Dermis blood vessel endothelial cell (primary cell): Measurements from ENCODE around the gene HOXA6. TPM values are rescaled to one million over a fixed set of nuclear protein-coding genes. Genes with fewer than 3 reads are reported as not detected.

Source experiments
- DNase-seq: peaks from one replicate; pipeline ENCODE4 v3.0.0; 2010
- total RNA-seq: library from RNA; depleted of rRNA; stranded (reverse); fragments of >200 nt; gene quantifications from 2 replicates; pipeline ENCODE4 v1.2.3, GENCODE V29; 2014

Gene HOXA6
- total RNA-seq, 1 donor from 2014 or later = 2.9 TPM

DNA sequence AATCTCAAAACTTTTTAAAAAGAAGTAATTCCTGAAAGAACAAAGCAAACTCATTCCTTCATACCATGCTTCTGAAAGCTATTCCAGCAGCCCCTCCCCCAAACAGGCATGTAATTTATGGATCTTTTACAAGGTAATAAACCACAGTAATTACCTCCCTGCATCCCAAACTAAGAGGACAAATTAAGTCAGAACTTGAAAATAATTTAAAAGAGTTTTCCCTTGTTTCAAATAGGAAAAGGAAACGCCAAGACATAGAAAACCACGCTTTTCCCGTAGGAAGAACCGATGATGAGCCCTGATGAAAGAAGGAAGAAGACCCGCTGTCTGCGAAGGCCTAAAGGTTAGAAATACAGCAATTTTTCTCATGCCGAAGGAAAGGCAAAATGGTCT lies 25.9 kb downstream of the HOXA6 start:
- DNase-seq = no peak

- DNase-seq = no peak
Measured at GRCh38 chr7:27119412-27119911, 28.1 kb downstream of the HOXA6 start.

- peak; percentile 24 for DNase-seq
Measured at GRCh38 chr7:27118580-27118979, 29.0 kb downstream of the HOXA6 start.

DNA sequence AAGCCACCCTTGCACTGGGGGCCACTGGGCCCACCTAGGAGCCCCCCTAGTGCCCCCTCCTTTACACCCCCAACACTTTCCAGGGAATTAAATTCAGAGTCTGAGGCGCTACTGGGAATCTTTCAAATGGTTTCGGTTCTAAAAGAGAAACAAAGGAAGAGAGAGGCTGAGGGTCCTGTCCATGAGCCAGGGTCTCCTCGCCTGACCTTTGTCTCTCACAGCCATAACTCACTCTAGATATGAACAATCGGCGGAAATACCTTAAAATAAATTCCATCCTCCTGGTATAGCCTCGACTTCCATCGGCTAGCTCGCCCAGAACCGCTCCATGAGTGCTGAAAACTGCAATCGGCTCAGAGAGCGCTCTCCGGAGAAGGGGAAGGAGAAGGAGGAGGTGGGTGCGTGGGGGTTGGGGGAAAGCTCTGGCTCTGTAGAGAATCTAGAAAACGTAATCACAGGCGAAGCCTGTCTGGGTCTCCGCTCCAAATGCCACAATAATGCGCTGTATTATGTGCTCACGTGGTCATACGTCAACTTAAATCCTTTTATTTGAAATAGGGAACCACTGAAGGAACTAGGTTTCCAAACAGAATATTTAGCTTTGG lies 29.6 kb downstream of the HOXA6 start:
- peak; percentile 76 for DNase-seq

DNA sequence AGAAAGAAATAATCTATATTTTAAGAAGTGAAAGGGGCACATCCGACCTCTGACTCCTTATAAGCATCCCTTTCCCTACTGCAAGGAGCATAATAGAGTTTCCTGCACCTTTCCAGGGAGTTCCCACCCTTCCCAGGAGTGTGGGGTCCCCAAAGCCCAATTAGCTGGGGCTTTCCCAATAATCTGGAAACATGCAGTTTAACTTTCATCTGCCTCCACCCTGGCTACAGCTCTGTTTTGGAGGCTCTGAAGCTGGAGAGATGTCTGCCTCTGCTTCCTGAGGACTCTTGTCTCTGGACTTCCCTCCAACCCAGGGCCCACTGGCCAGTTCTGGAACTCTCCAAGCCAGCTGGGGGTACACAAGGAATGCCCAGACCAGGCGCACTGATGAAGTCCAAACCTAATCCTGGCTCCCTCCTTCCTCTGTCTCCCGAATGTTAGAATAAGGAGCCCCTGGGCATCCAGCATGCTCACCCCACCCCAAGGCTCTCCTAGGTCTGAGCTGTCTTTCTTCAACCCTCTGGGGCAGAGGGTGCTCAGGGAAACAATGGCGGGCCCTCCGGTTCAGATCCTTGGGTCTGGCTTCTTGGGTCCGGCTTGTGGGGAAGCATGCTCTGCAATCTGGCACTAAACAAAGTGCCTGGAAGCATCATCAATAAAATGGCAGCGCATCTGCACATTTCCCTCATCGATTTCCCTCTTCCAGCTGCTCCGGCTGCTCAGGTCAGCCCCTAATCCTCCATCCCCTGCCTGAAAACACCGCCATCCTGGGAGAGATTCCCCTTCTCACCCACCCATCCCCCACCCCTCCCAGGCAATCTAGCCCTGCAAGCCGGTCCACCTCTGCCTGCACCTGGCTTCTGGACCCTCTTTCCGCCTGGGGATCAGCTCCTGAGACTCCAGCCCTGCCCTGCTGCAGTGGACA lies 30.4 kb downstream of the HOXA6 start:
- DNase-seq = no peak

DNA sequence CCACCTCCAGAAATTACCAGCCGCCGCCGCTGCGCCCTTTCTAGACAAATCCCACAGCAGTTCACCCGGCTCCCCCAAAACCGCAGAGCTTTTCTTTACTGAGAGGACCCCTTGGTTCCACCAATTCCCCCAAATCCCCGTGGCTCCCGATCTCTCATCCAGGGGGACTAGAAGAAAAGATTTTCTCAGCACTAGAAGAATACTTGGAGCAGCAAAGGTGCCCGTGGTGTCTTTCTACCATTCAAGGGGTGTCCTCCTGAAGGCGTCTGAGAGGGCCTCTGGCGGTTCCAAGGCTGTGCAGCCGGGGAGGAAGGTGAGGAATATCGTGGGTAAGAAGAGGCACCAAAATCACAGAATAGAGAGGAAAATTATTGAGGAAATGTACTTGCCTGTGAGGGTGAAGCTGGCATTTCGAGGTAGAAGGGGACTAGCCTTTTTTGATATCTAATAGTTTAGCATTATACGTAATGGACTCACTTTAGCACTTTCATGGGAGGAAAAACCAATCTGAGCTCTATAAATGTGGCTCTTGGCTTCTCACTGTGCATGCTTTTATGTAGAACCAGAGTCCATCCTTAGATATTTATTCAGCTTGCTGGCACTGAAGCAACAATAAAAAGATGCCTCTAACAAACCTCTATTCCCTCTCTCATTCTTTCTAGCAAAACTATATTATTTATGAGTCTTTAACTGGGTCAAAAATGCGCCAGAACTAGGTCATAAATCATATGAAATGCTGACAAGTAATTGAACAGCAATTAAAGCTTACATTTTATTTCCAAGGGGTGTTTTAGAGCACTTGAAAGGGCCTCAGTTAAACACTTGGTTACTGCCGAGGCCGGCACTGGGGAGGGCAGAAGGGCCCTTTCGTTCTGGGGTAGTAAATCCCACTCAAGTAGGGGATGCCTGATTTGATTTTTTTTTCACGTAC lies 31.3 kb downstream of the HOXA6 start:
- no peak for DNase-seq

DNA sequence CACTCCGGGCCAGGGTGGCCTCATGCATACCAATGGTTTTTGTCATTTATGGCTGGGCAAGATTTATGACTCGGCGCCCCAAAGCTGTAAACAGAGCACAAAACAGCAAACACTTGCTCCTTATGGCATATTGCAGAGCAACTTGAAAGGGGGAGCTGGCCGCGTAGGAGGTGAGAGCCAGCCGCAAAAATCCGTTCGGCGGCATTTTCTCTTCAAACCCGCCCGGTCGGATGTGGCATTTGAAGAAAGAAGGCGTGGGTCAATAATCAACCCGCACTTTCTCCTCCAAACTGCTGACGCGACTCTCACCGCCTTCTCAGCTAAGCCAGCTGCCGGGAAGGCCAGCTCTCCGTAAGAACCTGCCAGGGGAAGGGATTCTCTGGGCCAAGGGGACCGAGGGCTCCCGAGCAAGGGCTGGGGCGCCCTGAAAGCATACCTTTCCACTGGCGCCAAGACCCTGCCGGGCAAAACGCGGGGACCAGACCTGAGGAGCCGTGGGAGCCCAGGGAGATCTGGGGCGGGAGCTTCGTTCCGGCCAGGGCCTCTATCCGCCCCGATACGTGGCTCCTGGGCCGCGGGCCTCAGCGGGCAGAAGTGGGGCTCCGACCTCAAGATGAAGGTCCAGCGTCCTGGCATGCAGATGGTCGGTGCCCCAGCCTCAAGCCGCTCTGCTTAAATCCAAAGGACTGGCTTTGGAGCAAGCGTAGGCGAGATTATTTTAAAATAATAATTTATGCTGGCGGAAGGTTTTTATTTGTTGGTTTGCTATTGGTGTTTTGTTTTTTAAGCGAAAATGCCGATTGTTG lies 32.1 kb downstream of the HOXA6 start:
- no peak for DNase-seq

DNA sequence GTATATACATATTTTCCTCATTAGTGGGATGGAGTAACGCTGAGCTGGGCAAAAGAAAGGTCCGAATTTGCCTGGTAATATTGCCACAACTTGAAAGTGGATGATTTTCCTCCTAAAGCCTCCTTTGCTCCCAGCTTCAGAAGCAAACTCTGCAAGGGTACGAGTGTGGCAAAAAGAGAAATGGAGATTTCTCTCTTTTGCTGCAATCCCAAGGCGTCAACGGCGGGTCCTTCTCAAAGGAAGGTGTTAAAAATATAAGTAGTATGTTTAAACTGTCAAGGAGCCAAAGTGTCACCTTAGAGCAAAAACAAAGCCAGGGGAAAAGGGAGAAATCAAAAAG lies 32.7 kb downstream of the HOXA6 start:
- no peak for DNase-seq

- DNase-seq = peak; percentile 63
Measured at GRCh38 chr7:27113991-27114769, 33.4 kb downstream of the HOXA6 start.

GRCh38 chr7:27112955-27113949 lies 34.3 kb downstream of the HOXA6 start:
- DNase-seq = peak; percentile 94

GRCh38 chr7:27112361-27112760 lies 35.2 kb downstream of the HOXA6 start:
- peak; percentile 37 for DNase-seq

DNA sequence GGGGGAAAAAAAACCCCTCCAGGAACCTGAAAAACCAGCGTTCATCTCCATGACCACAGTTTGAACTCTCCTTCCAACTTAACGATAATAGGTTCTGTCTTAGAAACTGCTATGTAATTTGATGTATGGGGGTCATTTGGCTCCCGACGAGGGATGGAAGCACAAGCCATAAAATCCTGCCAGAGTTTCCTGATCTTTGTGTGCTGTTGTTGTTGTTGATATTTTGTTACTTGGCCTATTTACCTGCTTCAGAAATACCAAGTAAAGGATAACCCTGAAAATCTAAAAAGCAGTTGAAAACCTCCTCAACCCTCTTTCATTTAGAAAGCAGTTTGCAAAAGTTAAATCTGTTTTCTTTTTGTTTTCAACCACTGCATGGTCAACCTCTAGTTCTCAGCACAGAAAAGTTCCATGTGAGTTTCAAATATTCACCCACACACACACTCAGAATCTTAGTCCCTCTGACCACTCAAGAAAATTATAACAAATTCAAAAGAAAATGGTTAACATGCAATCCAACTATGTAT lies 35.8 kb downstream of the HOXA6 start:
- peak; percentile 18 for DNase-seq

- peak; percentile 79 for DNase-seq
Measured at GRCh38 chr7:27111042-27111750, 36.4 kb downstream of the HOXA6 start.

GRCh38 chr7:27110186-27111031 lies 37.2 kb downstream of the HOXA6 start:
- DNase-seq = no peak

- no peak for DNase-seq
Measured at GRCh38 chr7:27109466-27110185, 37.9 kb downstream of the HOXA6 start.

DNA sequence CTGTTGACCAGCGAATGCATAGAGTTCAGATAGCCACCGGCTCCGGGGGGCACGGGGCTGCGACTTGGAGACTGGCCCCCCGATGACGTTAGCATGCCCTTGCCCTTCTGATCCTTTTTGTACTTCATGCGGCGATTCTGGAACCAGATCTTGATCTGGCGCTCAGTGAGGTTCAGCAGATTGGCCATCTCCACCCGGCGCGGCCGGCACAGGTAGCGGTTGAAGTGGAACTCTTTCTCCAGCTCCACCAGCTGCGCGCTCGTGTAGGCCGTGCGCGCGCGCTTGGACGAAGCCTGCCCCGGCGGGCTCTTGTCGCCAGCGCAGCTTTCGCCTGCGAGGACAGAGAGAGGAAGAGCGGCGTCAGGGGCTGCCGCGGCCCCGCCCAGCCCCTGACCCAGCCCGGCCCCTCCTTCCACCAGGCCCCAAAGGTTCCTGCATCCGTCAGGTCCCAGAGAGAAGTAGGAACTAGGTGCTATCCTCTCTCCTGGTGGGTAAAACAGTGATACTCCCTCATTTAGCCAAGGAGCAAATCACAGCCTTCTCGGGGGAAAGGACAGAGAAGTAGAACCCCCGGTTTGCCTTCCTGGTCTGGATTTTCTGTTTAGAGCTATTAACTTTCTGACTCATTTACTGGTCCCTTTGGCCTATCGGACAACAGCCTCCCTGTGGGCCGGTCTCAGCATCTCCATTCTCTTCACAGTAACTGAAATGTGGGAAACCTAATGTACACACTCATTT lies 39.0 kb downstream of the HOXA6 start:
- peak; percentile 76 for DNase-seq
